HepG2 (cell line): ENCODE measurements around the gene ANKRD30A.

Experiments
- CC2D1A ChIP-seq: sonication (generic); formaldehyde crosslinking; IDR thresholded peaks from 2 replicates; pipeline ENCODE4 v1.8.1; 2023; ENCODE audit warnings: mild to moderate bottlenecking, missing genetic modification reagents
- CEBPB ChIP-seq: IDR thresholded peaks from 2 replicates; pipeline ENCODE4 v1.6.1; 2011; ENCODE audit warnings: low read depth, low read length, improper control_type of control experiment, borderline replicate concordance
- CREB1 ChIP-seq, 2 experiments: fragments of 450-650 bp in 1 of 2; IDR thresholded peaks; 2 replicates each; pipeline ENCODE4 v1.6.1; 2016 to 2017; ENCODE audit warnings: control low read depth in 1 of 2, mild to moderate bottlenecking in 1 of 2, missing compliant biosample characterization in 1 of 2, missing genetic modification characterization in 1 of 2
- CREBL2 ChIP-seq: sonication (generic); formaldehyde crosslinking; IDR thresholded peaks from 2 replicates; pipeline ENCODE4 v1.8.1; 2023; ENCODE audit warnings: missing genetic modification reagents, mild to moderate bottlenecking, borderline replicate concordance
- FOXM1 ChIP-seq: sonication (generic); formaldehyde crosslinking; IDR thresholded peaks from 2 replicates; pipeline ENCODE4 v1.5.0; 2020; ENCODE audit warnings: missing genetic modification reagents
- THAP7 ChIP-seq: sonication (generic); formaldehyde crosslinking; IDR thresholded peaks from 2 replicates; pipeline ENCODE4 v1.8.1; 2023; ENCODE audit warnings: mild to moderate bottlenecking, missing genetic modification reagents
- ZNF704 ChIP-seq: sonication (generic); formaldehyde crosslinking; IDR thresholded peaks from 2 replicates; pipeline ENCODE4 v1.8.1; 2023; ENCODE audit warnings: mild to moderate bottlenecking, inconsistent platforms, moderate library complexity, missing genetic modification reagents, borderline replicate concordance
- TF ChIP-seq, protein P1 (sequence below): sonication (generic); formaldehyde crosslinking; IDR thresholded peaks from 2 replicates; pipeline ENCODE4 v1.5.0; 2020; ENCODE audit warnings: mild to moderate bottlenecking, missing genetic modification reagents, moderate library complexity
- TF ChIP-seq, protein P2 (sequence below): sonication (generic); formaldehyde crosslinking; IDR thresholded peaks from 2 replicates; pipeline ENCODE4 v1.4.0; 2020; ENCODE audit warnings: missing genetic modification reagents

DNA sequence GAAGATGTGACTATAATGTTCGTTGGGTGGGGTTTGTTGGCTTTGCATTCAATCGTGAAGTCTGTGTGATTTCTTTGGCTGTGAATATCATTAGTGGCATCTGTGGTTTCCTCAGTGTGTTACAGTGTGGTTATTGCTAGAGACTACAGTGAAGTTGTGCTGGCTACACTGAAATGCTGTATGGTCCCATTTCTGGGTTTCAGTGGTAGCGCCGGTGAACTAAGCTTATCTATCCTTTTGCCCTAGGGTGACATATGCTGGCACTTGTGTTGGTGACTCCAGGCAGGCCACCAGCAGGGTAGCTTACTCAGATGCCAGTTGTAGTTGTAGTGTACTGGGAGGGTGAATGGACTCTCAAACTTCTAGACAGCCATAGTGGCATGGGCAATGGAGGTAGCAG is 259.5 kb downstream of the ANKRD30A start:
- TF ChIP-seq CC2D1A (no peak), CREBL2 (no peak), FOXM1 (CRISPR knock-in tag) (no peak), CEBPB (no peak), THAP7 (no peak), ZNF704 (CRISPR knock-in tag) (no peak), CREB1 (IDR thresholded peaks at IDR 0.05) (no peak), CREB1 (CRISPR knock-in tag; IDR thresholded peaks at IDR 0.05) (no peak)
- TF ChIP-seq, protein P1, sequence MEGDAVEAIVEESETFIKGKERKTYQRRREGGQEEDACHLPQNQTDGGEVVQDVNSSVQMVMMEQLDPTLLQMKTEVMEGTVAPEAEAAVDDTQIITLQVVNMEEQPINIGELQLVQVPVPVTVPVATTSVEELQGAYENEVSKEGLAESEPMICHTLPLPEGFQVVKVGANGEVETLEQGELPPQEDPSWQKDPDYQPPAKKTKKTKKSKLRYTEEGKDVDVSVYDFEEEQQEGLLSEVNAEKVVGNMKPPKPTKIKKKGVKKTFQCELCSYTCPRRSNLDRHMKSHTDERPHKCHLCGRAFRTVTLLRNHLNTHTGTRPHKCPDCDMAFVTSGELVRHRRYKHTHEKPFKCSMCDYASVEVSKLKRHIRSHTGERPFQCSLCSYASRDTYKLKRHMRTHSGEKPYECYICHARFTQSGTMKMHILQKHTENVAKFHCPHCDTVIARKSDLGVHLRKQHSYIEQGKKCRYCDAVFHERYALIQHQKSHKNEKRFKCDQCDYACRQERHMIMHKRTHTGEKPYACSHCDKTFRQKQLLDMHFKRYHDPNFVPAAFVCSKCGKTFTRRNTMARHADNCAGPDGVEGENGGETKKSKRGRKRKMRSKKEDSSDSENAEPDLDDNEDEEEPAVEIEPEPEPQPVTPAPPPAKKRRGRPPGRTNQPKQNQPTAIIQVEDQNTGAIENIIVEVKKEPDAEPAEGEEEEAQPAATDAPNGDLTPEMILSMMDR: no peak
- TF ChIP-seq, protein P2, sequence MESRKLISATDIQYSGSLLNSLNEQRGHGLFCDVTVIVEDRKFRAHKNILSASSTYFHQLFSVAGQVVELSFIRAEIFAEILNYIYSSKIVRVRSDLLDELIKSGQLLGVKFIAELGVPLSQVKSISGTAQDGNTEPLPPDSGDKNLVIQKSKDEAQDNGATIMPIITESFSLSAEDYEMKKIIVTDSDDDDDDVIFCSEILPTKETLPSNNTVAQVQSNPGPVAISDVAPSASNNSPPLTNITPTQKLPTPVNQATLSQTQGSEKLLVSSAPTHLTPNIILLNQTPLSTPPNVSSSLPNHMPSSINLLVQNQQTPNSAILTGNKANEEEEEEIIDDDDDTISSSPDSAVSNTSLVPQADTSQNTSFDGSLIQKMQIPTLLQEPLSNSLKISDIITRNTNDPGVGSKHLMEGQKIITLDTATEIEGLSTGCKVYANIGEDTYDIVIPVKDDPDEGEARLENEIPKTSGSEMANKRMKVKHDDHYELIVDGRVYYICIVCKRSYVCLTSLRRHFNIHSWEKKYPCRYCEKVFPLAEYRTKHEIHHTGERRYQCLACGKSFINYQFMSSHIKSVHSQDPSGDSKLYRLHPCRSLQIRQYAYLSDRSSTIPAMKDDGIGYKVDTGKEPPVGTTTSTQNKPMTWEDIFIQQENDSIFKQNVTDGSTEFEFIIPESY (CRISPR knock-in tag): no peak
